Naive thymus-derived CD8-positive, alpha-beta T cell (primary cell): ENCODE data around the gene FMO2. TPM values are rescaled to one million over a fixed set of nuclear protein-coding genes. Genes with fewer than 3 reads are reported as not detected.

Source experiments
- ATAC-seq, 2 donors: fragments of 150-1000 bp; cut with Tn5 transposase in 1 of 2; sonication (Bioruptor Pico), chemical (Tn5 transposase) in 1 of 2; 1 replicate in 1 of 2; 2 replicates in 1 of 2; pipeline ENCODE4 v1.10.0; 2021; ENCODE audit warnings: mild to moderate bottlenecking in 2 of 2, moderate library complexity in 2 of 2
- POLR2A ChIA-PET: fragments of 350-600 bp; sonication (Branson Sonifier 250); formaldehyde crosslinking; loops from one replicate; lab custom pipeline; 2021; ENCODE audit warnings: antibody characterized with exemption; lab: Charles Lee
- DNase-seq, 10 donors: peaks; one replicate each; pipeline versions ENCODE4 v3.0.0 to v3.0.0-alpha.2; 2020 to 2022
- H3K27ac Mint-ChIP-seq, 10 donors: one replicate each; pipeline ENCODE4 v1.8.0; 2020 to 2022; ENCODE audit warnings: mild to moderate bottlenecking in 10 of 10, mixed read lengths in 10 of 10, moderate library complexity in 4 of 10, inconsistent platforms in 1 of 10
- H3K27me3 Mint-ChIP-seq, 5 donors: one replicate each; pipeline ENCODE4 v1.8.0; 2021 to 2022; ENCODE audit warnings: mixed read lengths in 5 of 5
- H3K36me3 Mint-ChIP-seq, 3 donors: one replicate each; pipeline ENCODE4 v1.8.0; 2020 to 2022; ENCODE audit warnings: mixed read lengths in 3 of 3, mild to moderate bottlenecking in 2 of 3, inconsistent platforms in 1 of 3
- H3K4me1 Mint-ChIP-seq, 4 donors: one replicate each; pipeline ENCODE4 v1.8.0; 2021 to 2022; ENCODE audit warnings: mixed read lengths in 4 of 4
- H3K4me3 Mint-ChIP-seq, 10 donors: one replicate each; pipeline ENCODE4 v1.8.0; 2020 to 2022; ENCODE audit warnings: mild to moderate bottlenecking in 10 of 10, mixed read lengths in 10 of 10, moderate library complexity in 6 of 10, inconsistent platforms in 1 of 10
- H3K9me3 Mint-ChIP-seq, 9 donors: one replicate each; pipeline ENCODE4 v1.8.0; 2020 to 2022; ENCODE audit warnings: mixed read lengths in 9 of 9, mild to moderate bottlenecking in 3 of 9, inconsistent platforms in 1 of 9, moderate library complexity in 1 of 9
- polyA plus RNA-seq, 3 donors: library from polyadenylated mRNA; unstranded; fragments of 300-500 nt; fragmentation: Illumina TruSeq; gene quantifications; one replicate each; pipeline ENCODE4 v1.2.3, GENCODE V29; 2021
- total RNA-seq, 8 experiments: library from RNA in 2 of 8; stranded (reverse) in 2 of 8; gene quantifications; one replicate each; pipeline ENCODE4 v1.2.3 and lab custom pipeline; 2021 to 2026

FMO2 gene
- total and polyA plus RNA-seq, 5 experiments from 2014 or later = not detected

- no peak for DNase-seq
These were observed 26.5 kb upstream of the FMO2 start for GRCh38 chr1:171158551-171158950.

DNA sequence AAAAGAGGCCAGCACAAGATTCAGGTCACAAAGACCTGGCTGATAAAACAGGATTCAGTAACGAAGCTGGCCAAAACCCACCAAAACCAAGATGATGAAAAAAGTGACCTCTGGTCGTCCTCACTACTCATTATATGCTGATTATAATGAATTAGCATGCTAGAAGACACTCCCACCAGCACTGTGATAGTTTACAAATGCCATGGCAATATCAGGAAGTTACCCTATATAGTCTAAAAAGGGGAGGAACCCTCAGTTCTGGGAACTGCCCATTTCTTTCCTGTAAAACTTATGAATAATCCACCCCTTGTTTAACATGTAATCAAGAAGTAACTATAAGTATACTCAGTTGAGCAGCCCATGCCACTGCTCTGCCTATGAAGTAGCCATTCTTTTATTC lies 26.0 kb upstream of the FMO2 start:
- no peaks in the 10 kb centered on the region for H3K36me3 Mint-ChIP-seq
- H3K27ac Mint-ChIP-seq = no peak overlapping the region
- H3K4me3 Mint-ChIP-seq = no peak overlapping the region
- POLR2A ChIA-PET = no interaction called here
- H3K4me1 Mint-ChIP-seq = no peaks in the 10 kb centered on the region
- no peaks in the 10 kb centered on the region for H3K9me3 Mint-ChIP-seq
- peaks cover 1 to 47% (median 6%) of the 10 kb centered on the region in 5 donors for H3K27me3 Mint-ChIP-seq
- DNase-seq (no peak), ATAC-seq (no peak)

More at GRCh38 chr1:171158551-171158950, 26.5 kb upstream of the FMO2 start:
- Mint-ChIP-seq H3K27me3 (peaks cover 1 to 47% (median 5%) of the 10 kb centered on the region in 5 donors), H3K4me3 (no peak overlapping the region), H3K9me3 (peaks cover 0 to 1% (median 0%) of the 10 kb centered on the region in 9 donors), H3K4me1 (no peaks in the 10 kb centered on the region), H3K27ac (no peak overlapping the region), H3K36me3 (no peaks in the 10 kb centered on the region)
- POLR2A ChIA-PET = no interaction called here
- ATAC-seq = no peak

- DNase-seq (no peak), ATAC-seq (no peak)
- H3K27me3 Mint-ChIP-seq = peaks cover 1 to 47% (median 7%) of the 10 kb centered on the region in 5 donors
- POLR2A ChIA-PET = no interaction called here
- no peaks in the 10 kb centered on the region for H3K4me1 Mint-ChIP-seq
- no peak overlapping the region for H3K4me3 Mint-ChIP-seq
- no peaks in the 10 kb centered on the region for H3K9me3 Mint-ChIP-seq
- H3K27ac Mint-ChIP-seq = no peak overlapping the region
- no peaks in the 10 kb centered on the region for H3K36me3 Mint-ChIP-seq
These were observed 24.9 kb upstream of the FMO2 start for GRCh38 chr1:171160211-171160610.

GRCh38 chr1:171160639-171161354 lies 24.3 kb upstream of the FMO2 start:
- no peaks in the 10 kb centered on the region for H3K36me3 Mint-ChIP-seq
- DNase-seq (no peak), ATAC-seq (no peak)
- H3K27ac Mint-ChIP-seq = no peak overlapping the region
- POLR2A ChIA-PET = no interaction called here
- H3K27me3 Mint-ChIP-seq = peaks cover 1 to 45% (median 7%) of the 10 kb centered on the region in 5 donors
- no peak overlapping the region for H3K4me3 Mint-ChIP-seq
- H3K4me1 Mint-ChIP-seq = no peaks in the 10 kb centered on the region
- H3K9me3 Mint-ChIP-seq = peaks cover 0 to 1% (median 0%) of the 10 kb centered on the region in 9 donors

- no peak overlapping the region for H3K27ac Mint-ChIP-seq
- ATAC-seq (no peak), DNase-seq (no peak)
- POLR2A ChIA-PET = no interaction called here
- H3K4me1 Mint-ChIP-seq = no peaks in the 10 kb centered on the region
- H3K27me3 Mint-ChIP-seq = peaks cover 1 to 39% (median 5%) of the 10 kb centered on the region in 5 donors
- peaks cover 0 to 1% (median 0%) of the 10 kb centered on the region in 9 donors for H3K9me3 Mint-ChIP-seq
- H3K36me3 Mint-ChIP-seq = no peaks in the 10 kb centered on the region
- no peak overlapping the region for H3K4me3 Mint-ChIP-seq
These were observed 23.7 kb upstream of the FMO2 start for GRCh38 chr1:171161431-171161830.

GRCh38 chr1:171166361-171166760 lies 18.7 kb upstream of the FMO2 start:
- H3K4me3 Mint-ChIP-seq = no peak overlapping the region
- ATAC-seq = no peak
- peaks cover 10 to 37% (median 21%) of the 10 kb centered on the region in 5 donors for H3K27me3 Mint-ChIP-seq
- no peaks in the 10 kb centered on the region for H3K4me1 Mint-ChIP-seq
- H3K27ac Mint-ChIP-seq = no peak overlapping the region
- no peak for DNase-seq
- H3K36me3 Mint-ChIP-seq = no peaks in the 10 kb centered on the region
- H3K9me3 Mint-ChIP-seq = peaks cover 0 to 4% (median 0%) of the 10 kb centered on the region in 9 donors
- POLR2A ChIA-PET = no interaction called here

- H3K36me3 Mint-ChIP-seq = no peaks in the 10 kb centered on the region
- no peaks in the 10 kb centered on the region for H3K4me1 Mint-ChIP-seq
- peaks cover 0 to 4% (median 0%) of the 10 kb centered on the region in 9 donors for H3K9me3 Mint-ChIP-seq
- DNase-seq = no peak
- no peak overlapping the region for H3K27ac Mint-ChIP-seq
- no peak overlapping the region for H3K4me3 Mint-ChIP-seq
- ATAC-seq = no peak
- POLR2A ChIA-PET = no interaction called here
- peaks cover 10 to 34% (median 21%) of the 10 kb centered on the region in 5 donors for H3K27me3 Mint-ChIP-seq
These were observed 17.3 kb upstream of the FMO2 start for GRCh38 chr1:171167785-171168184.

- no peak overlapping the region for H3K27ac Mint-ChIP-seq
- no peaks in the 10 kb centered on the region for H3K36me3 Mint-ChIP-seq
- ATAC-seq (no peak), DNase-seq (no peak)
- POLR2A ChIA-PET = no interaction called here
- H3K4me3 Mint-ChIP-seq = no peak overlapping the region
- H3K9me3 Mint-ChIP-seq = peaks cover 0 to 4% (median 0%) of the 10 kb centered on the region in 9 donors
- H3K27me3 Mint-ChIP-seq = peaks cover 22 to 67% (median 35%) of the 10 kb centered on the region in 5 donors
- no peaks in the 10 kb centered on the region for H3K4me1 Mint-ChIP-seq
These were observed 12.6 kb upstream of the FMO2 start for GRCh38 chr1:171172471-171172870.

DNA sequence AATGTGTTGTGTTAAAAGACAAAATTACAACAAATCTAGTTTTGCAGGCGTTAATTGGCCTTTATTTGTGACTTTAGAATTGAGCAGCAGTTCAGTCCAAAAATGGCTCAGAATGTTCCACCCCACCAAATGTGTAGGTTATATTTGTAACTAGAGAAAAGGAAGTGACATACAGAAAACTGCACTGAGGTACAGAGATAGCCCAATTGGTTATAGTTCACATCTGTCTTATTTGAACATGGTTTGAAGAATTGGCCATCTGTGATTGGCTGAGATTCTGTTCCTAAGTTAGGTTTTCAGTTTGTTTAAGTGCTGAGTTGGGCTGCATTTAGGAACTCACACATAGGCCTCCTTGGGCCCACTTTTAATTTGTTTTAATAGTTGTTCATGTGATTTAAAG lies 12.0 kb upstream of the FMO2 start:
- H3K4me3 Mint-ChIP-seq = no peak overlapping the region
- no peak overlapping the region for H3K27ac Mint-ChIP-seq
- H3K27me3 Mint-ChIP-seq = peaks cover 24 to 70% (median 35%) of the 10 kb centered on the region in 5 donors

DNA sequence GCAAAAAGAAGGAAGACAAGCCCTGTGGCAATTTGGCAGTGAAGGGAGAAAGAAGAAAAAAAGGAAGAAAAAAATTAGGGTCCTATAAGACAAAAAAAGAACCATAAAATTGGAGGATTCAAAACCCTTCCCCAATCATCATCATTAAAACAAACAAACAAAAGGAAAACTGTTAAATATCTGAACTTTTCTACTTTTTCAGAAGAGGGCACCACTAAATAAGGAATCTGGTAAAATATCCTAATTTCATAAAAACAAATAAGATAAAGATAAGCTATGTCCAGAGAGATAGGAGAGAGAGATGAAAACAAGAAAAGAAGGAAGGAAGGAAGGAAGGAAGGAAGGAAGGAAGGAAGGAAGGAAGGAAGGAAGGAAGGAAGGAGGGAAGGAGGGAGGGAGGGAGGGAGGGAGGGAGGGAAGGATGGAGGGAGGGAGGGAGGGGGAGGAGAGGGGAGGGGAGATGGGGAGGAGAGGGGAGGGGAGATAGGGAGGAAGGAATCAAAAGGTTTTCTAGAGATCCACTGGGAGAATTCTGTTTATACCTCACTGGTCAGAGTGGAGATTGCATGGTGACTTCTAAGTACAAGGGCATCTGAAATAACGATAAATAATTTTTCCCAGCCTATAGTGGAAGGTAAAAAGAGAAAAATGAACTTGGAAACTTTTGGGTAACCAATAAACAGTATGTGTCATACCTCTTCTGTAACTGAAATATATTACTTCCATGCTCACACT lies 10.4 kb upstream of the FMO2 start:
- POLR2A ChIA-PET = no interaction called here
- no peak overlapping the region for H3K4me3 Mint-ChIP-seq
- no peaks in the 10 kb centered on the region for H3K4me1 Mint-ChIP-seq
- H3K9me3 Mint-ChIP-seq = no peaks in the 10 kb centered on the region
- DNase-seq = no peak
- no peak for ATAC-seq
- no peaks in the 10 kb centered on the region for H3K36me3 Mint-ChIP-seq
- no peak overlapping the region for H3K27ac Mint-ChIP-seq
- H3K27me3 Mint-ChIP-seq = peaks cover 17 to 53% (median 23%) of the 10 kb centered on the region in 5 donors

More for the DNA sequence above, 12.0 kb upstream of the FMO2 start:
- H3K9me3 Mint-ChIP-seq = peaks cover 0 to 4% (median 0%) of the 10 kb centered on the region in 9 donors
- no peak for DNase-seq
- ATAC-seq = no peak
- POLR2A ChIA-PET = no interaction called here
- H3K4me1 Mint-ChIP-seq = no peaks in the 10 kb centered on the region
- H3K36me3 Mint-ChIP-seq = no peaks in the 10 kb centered on the region

DNA sequence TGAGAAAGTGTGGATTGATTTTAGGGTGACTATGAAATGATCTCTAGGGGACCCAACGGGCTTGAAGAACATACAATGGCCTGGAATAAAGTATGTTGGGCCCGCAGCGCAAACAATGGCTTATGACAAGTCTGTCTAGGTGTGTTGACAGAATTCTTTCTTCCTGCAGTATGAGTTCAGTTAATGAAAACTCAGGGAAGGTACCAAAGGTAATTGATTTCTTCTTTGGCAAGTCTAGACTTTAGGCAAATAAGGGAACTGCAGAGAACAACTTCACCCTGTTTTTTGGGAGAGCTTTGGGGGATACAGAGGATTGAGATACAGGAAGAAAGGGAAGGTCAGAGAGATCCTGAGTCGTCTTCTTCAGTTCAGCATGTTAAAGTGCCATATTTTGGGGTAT lies 7.8 kb upstream of the FMO2 start:
- POLR2A ChIA-PET = no interaction called here
- Mint-ChIP-seq H3K4me3 (no peak overlapping the region), H3K27me3 (peaks cover 8 to 36% (median 18%) of the 10 kb centered on the region in 5 donors), H3K4me1 (no peaks in the 10 kb centered on the region), H3K36me3 (no peaks in the 10 kb centered on the region), H3K9me3 (no peaks in the 10 kb centered on the region), H3K27ac (no peak overlapping the region)
- DNase-seq = no peak
- ATAC-seq = no peak

DNA sequence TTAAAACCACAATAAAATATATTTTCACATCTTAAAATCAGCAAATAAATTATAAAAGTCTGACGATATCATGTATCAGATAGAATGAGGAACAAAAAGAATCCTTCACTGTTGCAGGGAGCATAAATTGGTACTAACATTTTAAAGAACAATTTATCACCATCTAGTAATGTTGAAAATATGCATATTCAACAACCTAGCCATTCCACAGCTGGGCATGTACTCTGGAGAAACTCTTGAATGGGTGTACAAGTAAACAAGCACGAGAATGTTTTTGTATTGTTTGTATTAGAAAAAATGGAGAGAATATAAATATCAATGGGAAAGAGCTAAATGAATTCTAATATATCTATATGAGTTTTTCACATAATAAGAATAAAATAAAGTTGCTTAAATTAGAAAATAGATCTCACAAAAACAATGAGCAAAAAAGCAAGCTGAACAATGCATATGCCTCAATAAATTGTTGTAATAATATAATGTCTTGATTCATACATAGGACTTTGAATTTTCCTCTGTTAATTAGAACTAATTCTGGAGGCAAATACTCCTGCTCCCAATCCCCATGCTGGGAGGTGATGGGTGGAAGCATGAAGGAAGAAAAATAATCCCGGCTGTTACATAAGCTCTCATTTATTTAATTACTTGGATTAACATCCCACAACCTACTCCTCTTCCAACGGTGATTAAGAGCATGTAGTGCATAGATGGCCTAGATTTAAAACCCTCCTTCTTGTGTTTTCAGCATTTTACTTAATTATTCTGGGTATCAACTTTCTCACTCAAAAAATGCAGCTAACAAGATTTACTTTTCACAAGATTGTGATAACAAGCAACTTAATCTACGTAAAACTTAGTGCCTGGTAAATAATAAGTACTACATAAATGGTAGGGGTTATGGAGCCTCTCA lies 5.5 kb upstream of the FMO2 start:
- no peak for DNase-seq
- POLR2A ChIA-PET = no interaction called here
- no peaks in the 10 kb centered on the region for H3K36me3 Mint-ChIP-seq
- no peak overlapping the region for H3K4me3 Mint-ChIP-seq
- ATAC-seq = no peak
- peak overlapping the region in 1 of 10 donors; percentile 78 for H3K27ac Mint-ChIP-seq
- H3K27me3 Mint-ChIP-seq = peaks cover 10 to 29% (median 16%) of the 10 kb centered on the region in 5 donors
- no peaks in the 10 kb centered on the region for H3K4me1 Mint-ChIP-seq
- no peaks in the 10 kb centered on the region for H3K9me3 Mint-ChIP-seq
